NCI-H128 (cell line): ENCODE results near the gene SLC1A7.

Experiments used
- DNase-seq: peaks from one replicate; lab custom pipeline; 2025; ENCODE audit not compliant: unreplicated experiment; lab: John Stamatoyannopoulos, UW

Gene SLC1A7

GRCh38 chr1:53134042-53134485, 8.4 kb downstream of the SLC1A7 start:
- DNase-seq = no peak

- no peak for DNase-seq
These were observed 9.0 kb downstream of the SLC1A7 start for GRCh38 chr1:53133261-53134041.

GRCh38 chr1:53132176-53132575, 10.3 kb downstream of the SLC1A7 start:
- no peak for DNase-seq

GRCh38 chr1:53131590-53131938, 10.9 kb downstream of the SLC1A7 start:
- no peak for DNase-seq

- no peak for DNase-seq
These were observed 11.4 kb downstream of the SLC1A7 start for GRCh38 chr1:53130878-53131589.

- no peak for DNase-seq
These were observed 11.9 kb downstream of the SLC1A7 start for GRCh38 chr1:53130598-53130877.

- DNase-seq = no peak
These were observed 12.4 kb downstream of the SLC1A7 start for GRCh38 chr1:53129891-53130597.

GRCh38 chr1:53128401-53128800, 14.0 kb downstream of the SLC1A7 start:
- no peak for DNase-seq

- DNase-seq = no peak
These were observed 14.9 kb downstream of the SLC1A7 start for GRCh38 chr1:53127546-53127945.

- no peak for DNase-seq
These were observed 15.9 kb downstream of the SLC1A7 start for GRCh38 chr1:53126495-53126894.

- no peak for DNase-seq
These were observed 16.6 kb downstream of the SLC1A7 start for GRCh38 chr1:53125623-53126360.

- DNase-seq = no peak
These were observed 17.3 kb downstream of the SLC1A7 start for GRCh38 chr1:53125122-53125521.

GRCh38 chr1:53123453-53124140, 18.8 kb downstream of the SLC1A7 start:
- no peak for DNase-seq

GRCh38 chr1:53122961-53123413, 19.5 kb downstream of the SLC1A7 start:
- DNase-seq = no peak

GRCh38 chr1:53122201-53122885, 20.1 kb downstream of the SLC1A7 start:
- DNase-seq = no peak

GRCh38 chr1:53121319-53122172, 20.9 kb downstream of the SLC1A7 start:
- peak; percentile 42 for DNase-seq

- no peak for DNase-seq
These were observed 21.8 kb downstream of the SLC1A7 start for GRCh38 chr1:53120659-53121058.

- DNase-seq = no peak
These were observed 24.6 kb downstream of the SLC1A7 start for GRCh38 chr1:53117836-53118235.

GRCh38 chr1:53116933-53117600, 25.4 kb downstream of the SLC1A7 start:
- DNase-seq = no peak
